ENCODE measurements around the gene HES4. TPM values are rescaled to one million over a fixed set of nuclear protein-coding genes. Genes with fewer than 3 reads are reported as not detected.

HES4 gene
- total RNA-seq, 3 donors from 2014 or later: 8.3 to 36.4 (median 34.2) TPM

GRCh38 chr1:1003618-1004419, 3.9 kb upstream of the HES4 start:
- Histone ChIP-seq H3K27ac (no peak overlapping the region), H3K4me3 (no peak overlapping the region), H3K9me3 (no peaks in the 10 kb centered on the region), H3K36me3 (no peaks in the 10 kb centered on the region), H3K4me1 (peaks cover 6 to 21% of the 10 kb centered on the region in 2 donors), H3K27me3 (peaks cover 0 to 4% of the 10 kb centered on the region in 2 donors)
- DNase-seq (ENCODE audit: low spot score in 2 of 2): no peak
- intact Hi-C loops (cut with DNase I; ENCODE audit: low total_unique reads): loop anchor here (5.0 kb wide), 1 partner anchor 1188 kb away; the partner anchor contains the start of gene FAAP20
- TF ChIP-seq POLR2AphosphoS5 (IDR thresholded peaks at IDR 0.05) (no peak), POLR2A (IDR thresholded peaks at IDR 0.05) (no peak), CTCF (IDR thresholded peaks at IDR 0.05) (no peak)

- intact Hi-C loops (cut with DNase I; ENCODE audit: low total_unique reads): loop anchor here (2.0 to 5.0 kb wide), 2 partner anchors 430 to 1191 kb away; partner anchors contain the start of gene FAAP20
- Histone ChIP-seq H3K4me3 (peak overlapping the region; percentile 48 to 89 (median 71)), H3K27me3 (peaks cover 0 to 8% of the 10 kb centered on the region in 2 donors), H3K27ac (peak overlapping the region; percentile 96 to 98), H3K9me3 (no peaks in the 10 kb centered on the region), H3K36me3 (no peaks in the 10 kb centered on the region), H3K4me1 (peaks cover 6 to 21% of the 10 kb centered on the region in 2 donors)
- TF ChIP-seq CTCF (IDR thresholded peaks at IDR 0.05) (peak in 1 of 3 donors; percentile 4), POLR2AphosphoS5 (IDR thresholded peaks at IDR 0.05) (no peak)
- no peak for DNase-seq (ENCODE audit: low spot score in 2 of 2)
Measured at GRCh38 chr1:1001057-1001783, 1.3 kb upstream of the HES4 start.

GRCh38 chr1:1000357-1001056, 610 bp upstream of the HES4 start:
- Histone ChIP-seq H3K4me1 (peaks cover 6 to 21% of the 10 kb centered on the region in 2 donors), H3K36me3 (no peaks in the 10 kb centered on the region), H3K27ac (peak overlapping the region; percentile 96 to 98), H3K4me3 (peak overlapping the region; percentile 48 to 89 (median 71)), H3K27me3 (peaks cover 0 to 8% of the 10 kb centered on the region in 2 donors), H3K9me3 (no peaks in the 10 kb centered on the region)
- intact Hi-C loops (cut with DNase I; ENCODE audit: low total_unique reads): loop anchor here (1.0 to 5.0 kb wide), 3 partner anchors 63 to 1192 kb away; partner anchors contain the start of gene FAAP20
- TF ChIP-seq POLR2A (IDR thresholded peaks at IDR 0.05) (no peak), POLR2AphosphoS5 (IDR thresholded peaks at IDR 0.05) (peak; percentile 85 to 95 (median 87)), CTCF (IDR thresholded peaks at IDR 0.05) (peak in 1 of 3 donors; percentile 14)
- DNase-seq (ENCODE audit: low spot score in 2 of 2): peak; percentile 75 to 85

GRCh38 chr1:998995-999724, 737 bp downstream of the HES4 start:
- H3K36me3 ChIP-seq: no peaks in the 10 kb centered on the region
- peaks cover 0 to 8% of the 10 kb centered on the region in 2 donors for H3K27me3 ChIP-seq
- no peak for DNase-seq (ENCODE audit: low spot score in 2 of 2)
- H3K4me3 ChIP-seq: peak overlapping the region; percentile 48 to 89 (median 71)
- H3K4me1 ChIP-seq: peaks cover 6 to 15% of the 10 kb centered on the region in 2 donors
- H3K27ac ChIP-seq: peak overlapping the region; percentile 96 to 98
- intact Hi-C loops (cut with DNase I; ENCODE audit: low total_unique reads): loop anchor here (5.0 kb wide), 1 partner anchor 63 kb away; no protein-coding TSS in a partner anchor
- TF ChIP-seq POLR2AphosphoS5 (IDR thresholded peaks at IDR 0.05) (no peak), CTCF (IDR thresholded peaks at IDR 0.05) (no peak), POLR2A (IDR thresholded peaks at IDR 0.05) (no peak)
- H3K9me3 ChIP-seq: no peaks in the 10 kb centered on the region

Data from breast epithelium (tissue), 4 donors.